GM12865 (cell line): ENCODE data around the gene SSBP2.
A peak's percentile ranks its signal among the peaks of the same experiment; 100 is the strongest.
"Not testable (repeated sequence)": the region's sequence is repeated elsewhere in the genome, so short reads cannot be mapped to it uniquely, and the experiment has no call there.

Source experiments
- DNase-seq: peaks from one replicate; pipeline ENCODE4 v3.0.0; 2010; ENCODE audit warnings: low read depth
- H3K4me3 ChIP-seq: 2 replicates; pipeline ENCODE4 v1.5.1; 2011; ENCODE audit warnings: mild to moderate bottlenecking, low read depth, low read length, control low read depth
- CTCF ChIP-seq: IDR thresholded peaks from 2 replicates; pipeline ENCODE4 v1.5.1; 2011; ENCODE audit warnings: low read length, control low read depth, low read depth, inconsistent platforms; ENCODE audit not compliant: insufficient read depth; ENCODE audit errors: missing control alignments

Gene SSBP2

GRCh38 chr5:81516091-81516490 lies 234.8 kb downstream of the SSBP2 start:
- no peak for DNase-seq
- TF ChIP-seq CTCF, result no peak
- no peak overlapping the region for H3K4me3 ChIP-seq

GRCh38 chr5:81513982-81514381 lies 236.9 kb downstream of the SSBP2 start:
- no peak overlapping the region for H3K4me3 ChIP-seq
- TF ChIP-seq CTCF, result peak; percentile 4
- DNase-seq, result no peak

GRCh38 chr5:81513473-81513872 lies 237.4 kb downstream of the SSBP2 start:
- H3K4me3 ChIP-seq, result no peak overlapping the region
- no peak for TF ChIP-seq CTCF
- DNase-seq, result no peak

- peak; percentile 89 for DNase-seq
- TF ChIP-seq CTCF, result peak; percentile 82
- H3K4me3 ChIP-seq, result no peak overlapping the region
Observed at GRCh38 chr5:81506900-81507588, 243.9 kb downstream of the SSBP2 start.

GRCh38 chr5:81506378-81506777 lies 244.5 kb downstream of the SSBP2 start:
- no peak for DNase-seq
- no peak overlapping the region for H3K4me3 ChIP-seq
- no peak for TF ChIP-seq CTCF

GRCh38 chr5:81505672-81506071 lies 245.2 kb downstream of the SSBP2 start:
- H3K4me3 ChIP-seq, result no peak overlapping the region
- no peak for TF ChIP-seq CTCF
- no peak for DNase-seq

- H3K4me3 ChIP-seq, DNase-seq: not testable (repeated sequence)
Observed at GRCh38 chr5:81503602-81504001, 247.3 kb downstream of the SSBP2 start.
